ENCODE measurements around the gene PTCRA. TPM values are rescaled to one million over a fixed set of nuclear protein-coding genes. Genes with fewer than 3 reads are reported as not detected.

Gene PTCRA
- total RNA-seq, 1 donor from 2014 or later, result not detected

GRCh38 chr6:42935322-42935721 lies 19.5 kb downstream of the PTCRA start:
- peaks cover 19% of the 10 kb centered on the region for H3K36me3 Mint-ChIP-seq
- H3K27me3 Mint-ChIP-seq, result no peaks in the 10 kb centered on the region
- no peak overlapping the region for H3K4me3 Mint-ChIP-seq
- DNase-seq (ENCODE audit: extremely low spot score, unreplicated experiment), result no peak
- TF ChIP-seq, protein P1, sequence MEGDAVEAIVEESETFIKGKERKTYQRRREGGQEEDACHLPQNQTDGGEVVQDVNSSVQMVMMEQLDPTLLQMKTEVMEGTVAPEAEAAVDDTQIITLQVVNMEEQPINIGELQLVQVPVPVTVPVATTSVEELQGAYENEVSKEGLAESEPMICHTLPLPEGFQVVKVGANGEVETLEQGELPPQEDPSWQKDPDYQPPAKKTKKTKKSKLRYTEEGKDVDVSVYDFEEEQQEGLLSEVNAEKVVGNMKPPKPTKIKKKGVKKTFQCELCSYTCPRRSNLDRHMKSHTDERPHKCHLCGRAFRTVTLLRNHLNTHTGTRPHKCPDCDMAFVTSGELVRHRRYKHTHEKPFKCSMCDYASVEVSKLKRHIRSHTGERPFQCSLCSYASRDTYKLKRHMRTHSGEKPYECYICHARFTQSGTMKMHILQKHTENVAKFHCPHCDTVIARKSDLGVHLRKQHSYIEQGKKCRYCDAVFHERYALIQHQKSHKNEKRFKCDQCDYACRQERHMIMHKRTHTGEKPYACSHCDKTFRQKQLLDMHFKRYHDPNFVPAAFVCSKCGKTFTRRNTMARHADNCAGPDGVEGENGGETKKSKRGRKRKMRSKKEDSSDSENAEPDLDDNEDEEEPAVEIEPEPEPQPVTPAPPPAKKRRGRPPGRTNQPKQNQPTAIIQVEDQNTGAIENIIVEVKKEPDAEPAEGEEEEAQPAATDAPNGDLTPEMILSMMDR (conservative IDR thresholded peaks at IDR 0.05), result no peak
- H3K9me3 Mint-ChIP-seq, result no peaks in the 10 kb centered on the region
- peaks cover 14% of the 10 kb centered on the region for H3K4me1 Mint-ChIP-seq (ENCODE audit: unreplicated experiment)
- no peak overlapping the region for H3K27ac Mint-ChIP-seq

GRCh38 chr6:42936398-42936797 lies 20.5 kb downstream of the PTCRA start:
- Mint-ChIP-seq H3K9me3 (no peaks in the 10 kb centered on the region), H3K4me1 (ENCODE audit: unreplicated experiment) (peaks cover 12% of the 10 kb centered on the region), H3K27ac (no peak overlapping the region), H3K36me3 (peaks cover 19% of the 10 kb centered on the region), H3K27me3 (no peaks in the 10 kb centered on the region), H3K4me3 (no peak overlapping the region)
- DNase-seq (ENCODE audit: extremely low spot score, unreplicated experiment), result no peak
- TF ChIP-seq, protein P1 (conservative IDR thresholded peaks at IDR 0.05), result no peak

GRCh38 chr6:42937548-42938427 lies 21.9 kb downstream of the PTCRA start:
- DNase-seq (ENCODE audit: extremely low spot score, unreplicated experiment), result no peak
- Mint-ChIP-seq H3K4me1 (ENCODE audit: unreplicated experiment) (peaks cover 7% of the 10 kb centered on the region), H3K27ac (no peak overlapping the region), H3K4me3 (no peak overlapping the region), H3K9me3 (no peaks in the 10 kb centered on the region), H3K27me3 (no peaks in the 10 kb centered on the region), H3K36me3 (peaks cover 18% of the 10 kb centered on the region)
- TF ChIP-seq, protein P1 (conservative IDR thresholded peaks at IDR 0.05), result no peak

DNA sequence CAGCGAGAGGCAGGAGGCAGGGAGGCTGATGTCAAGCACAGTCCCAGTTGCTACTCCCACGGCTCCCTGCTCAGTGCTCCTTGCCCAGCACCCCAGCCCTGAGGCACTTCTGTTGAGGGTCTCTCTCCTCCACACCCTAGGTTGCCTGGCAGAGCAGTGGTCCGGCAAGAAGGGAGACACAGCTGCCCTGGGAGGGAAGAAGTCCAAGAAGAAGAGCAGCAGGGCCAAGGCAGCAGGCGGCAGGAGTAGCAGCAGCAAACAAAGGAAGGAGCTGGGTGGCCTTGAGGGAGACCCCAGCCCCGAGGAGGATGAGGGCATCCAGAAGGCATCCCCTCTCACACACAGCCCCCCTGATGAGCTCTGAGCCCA lies 22.6 kb downstream of the PTCRA start:
- no peak overlapping the region for H3K4me3 Mint-ChIP-seq
- H3K36me3 Mint-ChIP-seq, result peaks cover 12% of the 10 kb centered on the region
- H3K27ac Mint-ChIP-seq, result no peak overlapping the region
- TF ChIP-seq, protein P1 (conservative IDR thresholded peaks at IDR 0.05), result no peak
- no peaks in the 10 kb centered on the region for H3K9me3 Mint-ChIP-seq
- no peak for DNase-seq (ENCODE audit: extremely low spot score, unreplicated experiment)
- no peaks in the 10 kb centered on the region for H3K27me3 Mint-ChIP-seq
- H3K4me1 Mint-ChIP-seq (ENCODE audit: unreplicated experiment), result peaks cover under 1% of the 10 kb centered on the region

DNA sequence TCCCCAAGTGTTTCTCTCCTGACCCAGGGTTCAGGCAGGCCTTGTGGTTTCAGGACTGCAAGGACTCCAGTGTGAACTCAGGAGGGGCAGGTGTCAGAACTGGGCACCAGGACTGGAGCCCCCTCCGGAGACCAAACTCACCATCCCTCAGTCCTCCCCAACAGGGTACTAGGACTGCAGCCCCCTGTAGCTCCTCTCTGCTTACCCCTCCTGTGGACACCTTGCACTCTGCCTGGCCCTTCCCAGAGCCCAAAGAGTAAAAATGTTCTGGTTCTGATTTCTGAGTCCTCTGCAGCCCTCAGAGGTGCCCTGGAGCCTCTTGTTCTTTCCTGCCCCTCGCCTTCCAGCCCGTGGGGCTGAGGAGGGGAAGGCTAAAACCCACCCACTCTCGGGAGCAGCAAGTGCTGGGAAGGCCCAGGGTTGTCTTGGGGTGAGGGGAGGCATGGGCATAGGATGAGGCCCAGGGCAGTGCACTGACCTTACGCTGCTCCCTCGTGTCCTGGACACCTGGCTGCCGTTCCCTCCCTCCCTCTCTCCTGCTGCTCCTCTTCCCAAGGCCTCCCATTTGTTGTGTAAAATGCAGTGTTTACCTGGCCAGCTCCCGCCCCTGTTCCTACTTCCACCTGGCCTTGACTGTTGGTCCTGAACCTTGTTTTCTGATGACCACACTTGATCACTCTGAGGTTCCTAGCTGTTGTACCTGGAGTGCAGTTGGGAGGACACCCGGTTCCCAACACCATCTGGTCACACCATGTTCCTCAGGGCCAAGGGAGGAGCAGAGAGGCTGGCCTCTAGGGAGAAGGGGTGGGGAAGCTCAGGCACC lies 23.3 kb downstream of the PTCRA start:
- Mint-ChIP-seq H3K4me1 (ENCODE audit: unreplicated experiment) (no peaks in the 10 kb centered on the region), H3K4me3 (no peak overlapping the region), H3K36me3 (peaks cover 11% of the 10 kb centered on the region), H3K27me3 (no peaks in the 10 kb centered on the region), H3K27ac (no peak overlapping the region), H3K9me3 (no peaks in the 10 kb centered on the region)
- DNase-seq (ENCODE audit: extremely low spot score, unreplicated experiment), result no peak
- TF ChIP-seq, protein P1 (conservative IDR thresholded peaks at IDR 0.05), result no peak
